Measurements from ENCODE around the gene MYO1D.
"Not testable (repeated sequence)": the region's sequence is repeated elsewhere in the genome, so short reads cannot be mapped to it uniquely, and the experiment has no call there.

Gene MYO1D

DNA sequence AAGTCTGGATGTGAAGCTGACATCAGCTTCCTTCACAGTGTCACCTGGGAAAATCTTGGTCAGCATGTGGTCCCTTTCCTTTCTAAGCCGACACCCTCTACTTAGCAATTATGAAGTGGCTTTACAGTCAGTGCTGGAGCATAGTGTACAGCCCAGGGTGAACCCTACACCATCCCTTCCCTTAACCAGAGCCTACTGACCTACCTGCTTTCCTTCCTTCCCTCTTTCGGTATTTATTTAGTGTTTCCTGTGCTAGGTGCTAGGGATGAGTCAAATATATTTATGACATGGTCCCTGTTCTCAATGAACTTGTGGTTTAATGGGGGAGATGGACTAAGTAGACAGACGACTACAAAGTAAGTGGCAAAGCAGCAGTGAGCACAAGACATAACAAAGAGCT, 312.6 kb downstream of the MYO1D start:
- DNase-seq: no peak

DNA sequence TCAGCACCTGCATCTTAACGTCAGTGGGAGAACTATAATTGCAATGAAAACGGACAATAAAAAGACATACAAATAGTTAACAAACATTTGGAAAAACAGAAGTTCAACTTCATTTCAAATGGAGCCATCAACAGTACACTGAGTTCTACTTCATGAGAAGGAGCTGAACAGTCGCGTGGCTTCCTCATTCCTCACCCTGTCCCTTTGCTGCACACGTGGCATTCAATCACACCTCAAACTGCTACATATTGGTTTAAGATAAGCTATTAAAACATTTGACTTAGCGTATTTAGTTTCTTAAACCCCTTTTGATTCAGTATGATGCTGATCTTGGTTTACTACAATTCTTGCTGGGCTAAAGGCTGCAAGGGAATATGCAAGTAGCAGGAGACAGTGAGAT, 313.3 kb downstream of the MYO1D start:
- no peak for DNase-seq

DNA sequence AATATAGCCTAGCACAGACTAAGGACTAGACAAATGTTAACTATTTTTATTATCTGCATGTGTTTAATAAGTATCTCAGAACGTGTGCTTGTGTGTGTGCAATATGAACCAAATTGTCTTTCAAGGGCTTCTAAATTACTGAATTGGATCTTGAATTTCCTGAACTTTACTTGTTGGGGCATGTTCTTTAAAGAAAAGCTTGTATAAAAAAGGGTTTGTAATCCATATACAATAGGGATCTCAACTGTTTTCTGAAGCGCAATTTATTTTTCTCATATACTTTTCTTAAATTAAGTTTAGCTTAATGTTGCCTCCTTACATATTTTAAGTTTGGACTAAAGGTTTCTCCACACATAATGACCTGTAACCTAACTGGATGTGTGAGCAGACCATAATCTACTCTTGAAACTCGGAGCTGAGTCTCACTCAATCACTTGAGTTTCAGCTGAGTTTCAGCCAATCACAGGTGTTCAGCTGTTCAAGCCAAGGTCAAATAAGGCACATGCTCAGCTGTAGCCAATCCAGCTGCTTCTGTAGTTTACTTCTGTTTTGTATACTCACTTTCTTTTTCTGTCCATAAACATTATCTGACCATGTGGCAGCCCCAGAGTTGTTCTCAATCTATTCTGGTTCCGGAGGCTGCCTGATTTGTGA, 317.8 kb downstream of the MYO1D start:
- no peak for DNase-seq

DNA sequence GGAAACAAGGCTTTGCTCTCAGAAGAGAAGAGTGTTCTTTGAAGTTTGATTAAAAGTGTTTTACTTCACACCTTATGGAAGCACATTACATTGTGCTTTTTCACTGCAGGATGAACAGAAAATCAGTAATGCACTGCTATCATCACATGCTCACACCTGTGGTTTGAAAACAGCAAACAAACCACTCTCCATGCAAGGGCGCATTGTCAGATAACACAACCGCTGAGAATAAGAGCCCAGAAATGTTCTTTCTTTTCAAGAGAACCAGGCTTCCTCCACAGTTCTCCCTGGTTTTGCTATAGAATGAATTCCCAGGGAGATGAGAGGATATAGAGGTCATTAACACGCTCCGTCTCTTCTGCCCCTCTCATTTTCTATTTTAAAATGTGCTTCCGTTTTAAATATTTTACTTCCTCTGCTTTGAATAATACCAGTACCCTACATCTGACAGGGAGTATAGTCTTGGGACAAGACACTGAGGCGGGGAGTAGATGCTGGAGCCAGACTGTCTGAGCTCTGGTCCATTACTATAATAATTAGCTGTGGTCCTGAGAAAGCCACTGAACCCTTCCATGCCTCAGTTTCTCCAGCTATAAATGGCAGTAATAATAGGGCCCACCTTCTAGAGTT, 318.5 kb downstream of the MYO1D start:
- DNase-seq: no peak

DNA sequence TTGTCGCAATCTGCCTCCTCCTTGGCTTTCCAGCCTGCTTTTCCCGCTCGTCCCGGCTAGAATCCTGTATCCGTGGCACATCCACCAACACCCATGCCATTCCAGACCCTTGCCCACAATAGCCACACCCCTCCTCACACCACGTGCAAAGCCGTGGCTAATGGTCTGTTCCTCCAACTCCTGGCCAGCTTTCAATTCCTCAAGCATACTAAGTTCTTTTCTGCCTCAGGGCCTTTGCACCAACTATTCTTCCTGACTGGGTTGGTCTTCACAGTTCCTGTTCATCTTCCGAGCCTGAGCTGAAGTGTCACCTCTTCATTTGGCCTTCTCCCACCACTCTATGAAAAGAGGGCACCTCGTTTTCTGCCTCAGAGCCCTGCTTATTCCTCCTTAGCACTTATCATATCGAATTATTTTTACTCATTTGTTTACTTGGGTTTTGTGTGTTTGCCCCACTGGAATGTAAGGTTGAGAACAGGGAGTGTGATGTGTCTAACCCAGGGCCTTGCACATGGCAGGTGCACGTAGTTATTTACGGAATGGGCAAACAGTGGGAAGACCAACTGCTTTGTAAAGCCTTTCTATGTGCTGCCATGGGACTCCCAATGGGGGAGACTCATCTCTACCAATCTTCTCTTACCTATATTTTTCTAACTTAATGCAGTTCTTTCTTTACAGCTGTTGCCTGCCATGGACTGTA, 321.2 kb downstream of the MYO1D start:
- DNase-seq: no peak

DNA sequence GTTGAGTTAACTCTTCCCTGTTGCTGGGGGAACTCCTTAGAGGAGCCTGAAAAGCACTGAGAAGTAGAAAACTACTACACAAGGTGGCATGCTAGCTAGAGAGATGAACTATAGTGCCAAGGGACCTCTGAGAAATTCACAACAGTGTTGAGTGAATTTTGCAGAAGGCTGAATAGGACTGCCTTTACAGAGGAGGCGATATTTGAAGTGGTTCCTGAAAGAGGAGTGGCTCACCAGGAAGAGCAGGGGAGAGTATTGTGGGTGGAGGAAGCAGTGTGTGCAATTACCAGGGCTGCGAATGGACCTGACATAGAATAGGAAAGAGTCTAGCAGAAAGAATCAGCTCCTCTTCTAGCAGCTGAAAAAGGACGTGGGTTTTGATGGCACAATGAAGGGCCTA, 323.8 kb downstream of the MYO1D start:
- no peak for DNase-seq

DNA sequence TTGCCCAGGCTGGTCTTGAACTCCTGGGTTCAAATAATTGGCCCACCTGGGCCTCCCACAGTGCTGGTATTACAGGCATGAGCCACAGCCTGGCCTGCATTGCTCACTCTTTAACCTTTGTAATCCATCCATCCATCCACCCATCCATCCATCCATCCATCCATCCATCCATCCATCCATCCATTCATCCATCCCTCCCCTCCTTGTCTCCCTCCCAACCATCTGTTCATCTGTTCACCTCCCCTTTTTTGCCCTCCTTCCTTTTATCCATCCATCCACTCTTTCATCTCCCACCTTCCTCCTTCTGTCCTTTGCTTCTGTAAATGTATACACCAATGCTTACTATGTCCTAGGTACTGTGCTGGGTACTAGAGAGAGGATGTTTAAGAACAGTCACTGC, 324.6 kb downstream of the MYO1D start:
- DNase-seq: no peak

DNA sequence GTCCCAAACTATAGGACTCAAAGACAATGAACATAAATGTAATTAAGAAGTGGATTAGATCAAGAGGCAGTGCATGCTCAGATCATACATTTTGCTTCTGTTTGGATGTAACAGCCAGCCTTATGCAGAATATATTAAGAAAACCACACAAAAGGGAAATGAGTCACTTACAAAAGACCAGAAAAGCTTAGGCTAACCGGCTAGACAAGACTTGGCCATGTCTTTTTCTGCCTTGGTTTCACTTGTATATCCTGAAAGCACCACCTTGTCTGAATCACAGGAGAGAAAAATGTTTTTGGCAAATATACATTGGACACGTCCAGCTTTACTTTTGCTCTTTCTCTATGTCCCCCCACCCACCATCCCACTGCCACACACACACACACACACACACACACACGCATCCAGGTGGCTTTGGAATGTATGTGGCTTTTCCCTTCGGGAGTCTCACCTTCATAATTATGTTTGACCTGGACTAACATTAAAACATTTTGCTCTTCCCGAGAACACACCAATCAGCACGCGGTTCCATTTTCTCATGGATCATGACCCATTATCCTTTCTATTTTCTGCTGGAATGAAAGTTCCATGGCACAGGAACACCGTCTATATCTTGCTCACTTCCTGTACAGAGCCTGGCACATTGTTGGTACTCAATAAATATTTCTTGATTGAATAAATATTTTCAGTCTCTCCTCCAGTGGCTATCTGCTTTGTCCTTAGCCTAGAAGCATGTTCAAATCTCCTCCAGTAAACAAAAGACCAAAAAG, 325.6 kb downstream of the MYO1D start:
- DNase-seq: no peak

DNA sequence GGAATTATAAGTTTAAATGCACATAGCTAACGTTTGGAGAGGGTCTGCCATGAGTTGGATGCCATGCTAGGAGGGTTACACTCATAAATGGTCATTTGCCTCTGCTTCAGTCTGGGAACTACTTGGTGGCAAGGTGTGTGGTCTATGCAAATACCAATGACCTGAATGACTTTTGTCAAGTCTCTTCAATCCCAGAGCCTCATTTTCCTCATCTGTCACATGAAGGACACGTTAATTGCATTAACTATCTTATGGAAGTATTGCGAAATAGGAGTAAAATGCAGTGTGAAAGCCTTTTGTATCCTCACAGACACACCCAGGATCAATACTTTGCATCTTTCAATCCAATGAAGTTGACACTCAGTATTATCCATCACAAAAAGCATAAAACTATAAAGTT, 327.4 kb downstream of the MYO1D start:
- DNase-seq: no peak

DNA sequence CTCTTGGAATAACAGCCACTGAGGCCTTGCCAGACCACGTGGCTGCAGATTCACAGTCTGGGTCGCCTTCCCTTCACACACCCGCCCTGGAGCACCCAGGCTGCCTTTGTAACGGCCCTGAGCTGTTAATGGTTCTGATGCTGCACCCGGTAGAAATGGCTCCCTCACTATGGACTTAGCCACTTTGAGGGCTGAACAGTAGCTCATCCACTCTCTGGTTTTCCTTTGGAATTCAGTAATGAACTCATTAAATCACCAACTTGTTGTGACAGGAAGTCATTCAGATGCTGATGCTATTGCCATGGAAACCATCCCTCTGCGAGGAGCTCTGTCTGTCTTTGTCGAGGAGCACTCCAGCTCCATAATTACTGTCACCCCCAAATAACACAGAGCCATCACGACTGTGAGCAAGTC, 330.9 kb downstream of the MYO1D start:
- peak; percentile 67 for DNase-seq

DNA sequence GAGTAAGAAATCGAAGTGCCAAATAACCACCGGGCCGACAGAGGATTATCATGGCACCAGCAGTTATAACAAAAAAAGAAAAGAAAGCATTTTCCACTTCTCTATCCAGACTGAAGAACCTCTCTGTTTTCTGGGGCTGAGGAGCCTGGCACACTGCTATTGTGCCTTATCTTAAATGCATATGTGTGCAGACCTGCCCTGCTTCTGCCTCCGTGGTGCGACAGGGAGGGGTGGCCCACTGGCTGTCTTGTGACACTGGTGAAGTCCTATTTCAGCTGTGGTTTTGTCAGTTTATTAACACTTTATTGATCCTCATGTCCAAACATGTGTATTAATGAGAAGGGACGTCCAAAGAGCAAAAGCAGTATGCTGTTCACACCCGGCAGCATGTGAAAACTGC, 334.7 kb downstream of the MYO1D start:
- no peak for DNase-seq

DNA sequence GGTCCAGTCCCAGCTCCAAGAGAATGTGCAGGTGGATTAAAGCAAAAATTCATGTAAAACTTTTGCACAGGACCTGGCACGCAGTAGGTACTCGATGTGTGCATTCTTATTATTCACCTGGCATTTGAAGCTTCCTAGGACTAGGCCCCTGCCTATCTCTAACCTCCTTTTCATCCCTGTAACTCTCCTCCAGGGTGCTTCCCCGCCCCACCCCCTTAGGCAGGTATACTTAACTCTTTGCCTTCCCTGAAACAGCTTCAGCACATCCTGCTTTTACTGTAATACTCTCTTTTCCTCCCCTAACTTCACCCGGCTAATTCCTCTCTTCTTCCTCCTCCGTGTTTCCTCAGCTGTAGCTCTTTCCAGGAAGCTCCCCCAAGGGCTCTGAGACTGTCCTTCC, 335.3 kb downstream of the MYO1D start:
- no peak for DNase-seq

DNA sequence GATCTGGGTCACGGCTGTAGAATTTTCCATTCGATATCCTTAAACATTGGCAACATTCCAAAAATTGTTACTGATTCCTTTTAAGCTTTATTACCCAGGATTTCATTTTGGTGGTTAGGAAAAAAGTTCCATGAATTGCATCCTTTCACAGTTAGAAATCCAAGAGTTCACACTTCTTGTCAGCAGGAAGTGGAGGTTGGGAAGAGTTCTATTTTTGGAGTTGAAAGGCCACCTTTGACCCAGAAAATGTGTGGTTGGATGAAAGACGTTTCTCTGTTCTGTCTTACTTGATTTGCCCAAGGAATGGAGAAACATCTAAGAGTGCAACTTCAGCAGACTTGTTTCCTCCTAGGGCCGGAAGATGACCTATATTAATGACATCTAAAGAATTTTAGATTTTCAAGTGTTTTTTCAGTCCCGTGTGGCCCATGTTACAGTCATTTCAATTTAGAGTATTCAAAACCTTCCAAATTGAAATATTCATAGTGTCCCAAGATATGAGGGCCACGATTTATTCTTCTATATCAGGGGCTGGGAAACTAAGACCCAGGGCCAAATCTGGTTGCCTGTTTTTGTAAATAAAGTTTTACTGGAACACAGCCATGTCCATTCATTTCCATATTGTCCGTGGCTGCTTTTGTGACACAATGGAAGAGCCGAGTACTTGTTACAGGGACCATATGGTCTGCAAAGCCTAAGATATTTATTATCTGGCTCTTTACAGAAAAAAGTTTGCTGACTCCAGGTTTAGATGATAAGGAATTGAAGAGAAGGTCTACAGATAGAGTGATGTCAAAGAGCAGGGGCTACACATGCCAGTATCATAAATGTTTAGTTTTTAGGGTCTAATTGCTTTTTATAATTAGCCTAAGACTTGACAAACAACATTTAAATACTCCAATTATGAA, 339.9 kb downstream of the MYO1D start:
- no peak for DNase-seq

DNA sequence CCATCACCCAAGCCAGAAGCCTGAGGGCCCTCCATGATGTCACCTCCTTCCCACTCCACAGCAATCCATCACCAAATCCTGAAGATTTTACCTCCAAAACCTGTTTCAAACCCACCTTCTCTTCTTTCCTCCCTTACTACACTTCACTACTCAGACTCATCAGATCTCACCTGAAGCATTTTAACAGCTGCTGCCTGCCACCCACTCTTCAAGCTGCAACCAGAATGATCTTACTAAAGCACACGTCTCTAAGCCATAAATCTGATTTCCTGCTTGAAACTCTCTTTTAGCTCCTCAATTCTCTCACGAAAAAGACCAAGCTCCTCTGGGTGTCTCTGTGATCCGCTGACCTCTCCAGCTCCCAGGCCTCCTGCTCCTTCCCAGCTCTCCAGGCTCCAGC, 343.6 kb downstream of the MYO1D start:
- DNase-seq: no peak

DNA sequence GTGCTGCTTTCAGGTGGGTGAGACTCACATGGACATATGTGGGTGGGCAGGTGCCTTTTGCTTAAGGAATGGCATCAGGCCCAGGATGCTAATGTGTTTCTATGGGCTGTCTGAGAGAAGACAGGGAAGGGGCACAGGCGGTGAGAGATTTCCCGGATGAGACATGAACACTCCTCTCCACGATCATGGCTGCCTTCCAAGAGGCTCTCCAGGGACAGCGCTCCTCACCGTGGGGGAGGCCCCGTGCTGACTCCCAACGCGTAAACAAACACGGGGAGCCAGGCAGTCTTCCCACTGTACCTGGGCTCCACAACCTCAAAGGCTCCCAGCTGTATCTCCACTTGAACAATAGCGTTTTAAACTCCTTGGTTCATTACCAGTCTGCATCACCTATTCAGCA, 347.3 kb downstream of the MYO1D start:
- DNase-seq: no peak

DNA sequence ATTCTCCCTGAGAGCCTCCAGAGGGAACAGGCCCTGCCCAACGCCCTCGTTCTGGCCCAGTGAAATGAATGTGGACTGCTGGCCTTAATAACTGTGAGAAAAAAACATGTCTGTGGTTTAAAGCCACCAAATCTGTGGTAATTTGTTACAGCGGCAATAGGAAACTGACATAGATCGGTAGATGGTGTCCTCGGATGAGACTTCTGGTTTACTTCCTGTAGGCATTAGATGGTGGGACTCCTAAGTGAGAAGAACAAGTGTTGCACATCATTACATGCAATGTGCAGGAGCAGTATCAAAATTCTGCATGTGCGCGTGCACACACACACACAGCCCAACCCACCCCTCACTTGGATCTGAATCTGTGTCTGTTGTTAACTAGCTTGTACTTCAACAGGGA, 348.1 kb downstream of the MYO1D start:
- DNase-seq: no peak

DNA sequence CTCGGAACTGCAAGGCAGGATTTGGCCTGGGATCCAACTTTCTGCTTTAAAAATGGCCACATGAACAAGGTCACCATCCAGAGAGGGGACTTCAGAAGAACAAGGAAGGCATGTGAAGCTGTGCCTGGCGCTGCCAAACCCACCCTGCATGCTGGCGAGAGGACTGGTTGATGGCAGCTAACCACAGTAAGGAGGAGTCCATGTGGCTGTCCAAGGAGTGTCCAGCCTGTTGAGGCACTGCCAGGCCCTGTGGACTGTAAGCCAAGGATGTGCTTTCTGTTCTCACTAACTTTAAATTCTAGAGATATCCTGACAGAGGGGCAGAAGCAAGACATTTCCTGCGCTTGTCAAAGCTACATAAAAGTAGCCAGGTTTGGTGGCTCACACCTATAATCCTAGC, 349.8 kb downstream of the MYO1D start:
- no peak for DNase-seq

DNA sequence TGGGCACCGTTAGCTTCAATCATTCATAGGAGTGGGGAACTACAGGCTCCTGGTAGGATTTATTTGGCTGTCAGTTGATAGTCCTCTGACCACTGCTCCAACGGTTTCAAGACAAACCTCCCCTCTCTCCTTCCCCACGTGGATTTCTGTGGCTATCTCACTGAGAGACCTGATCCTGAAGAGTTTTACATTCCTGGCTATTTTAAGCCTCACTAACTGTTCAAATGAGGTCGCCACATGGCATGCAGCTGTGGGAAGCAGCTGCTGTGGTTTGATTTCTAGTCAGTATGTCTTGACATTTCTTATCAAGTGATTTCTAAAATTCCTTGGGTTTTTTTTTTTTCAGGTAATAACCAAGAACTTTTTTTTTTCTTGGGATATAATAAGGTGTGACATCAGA, 351.8 kb downstream of the MYO1D start:
- DNase-seq: no peak

DNA sequence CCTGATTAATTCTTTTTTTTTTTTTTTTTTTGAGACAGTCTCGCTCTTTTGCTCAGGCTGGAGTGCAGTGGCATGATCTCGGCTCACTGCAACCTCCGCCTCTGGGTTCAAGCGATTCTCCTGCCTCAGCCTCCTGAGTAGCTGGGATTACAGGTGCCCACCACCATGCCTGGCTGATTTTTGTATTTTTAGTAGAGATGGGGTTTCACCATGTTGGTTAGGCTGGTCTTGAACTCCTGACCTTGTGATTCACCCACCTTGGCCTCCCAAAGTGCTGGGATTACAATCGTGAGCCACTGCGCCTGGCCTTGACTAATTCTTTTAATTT, 352.4 kb downstream of the MYO1D start:
- not testable (repeated sequence) for DNase-seq

DNA sequence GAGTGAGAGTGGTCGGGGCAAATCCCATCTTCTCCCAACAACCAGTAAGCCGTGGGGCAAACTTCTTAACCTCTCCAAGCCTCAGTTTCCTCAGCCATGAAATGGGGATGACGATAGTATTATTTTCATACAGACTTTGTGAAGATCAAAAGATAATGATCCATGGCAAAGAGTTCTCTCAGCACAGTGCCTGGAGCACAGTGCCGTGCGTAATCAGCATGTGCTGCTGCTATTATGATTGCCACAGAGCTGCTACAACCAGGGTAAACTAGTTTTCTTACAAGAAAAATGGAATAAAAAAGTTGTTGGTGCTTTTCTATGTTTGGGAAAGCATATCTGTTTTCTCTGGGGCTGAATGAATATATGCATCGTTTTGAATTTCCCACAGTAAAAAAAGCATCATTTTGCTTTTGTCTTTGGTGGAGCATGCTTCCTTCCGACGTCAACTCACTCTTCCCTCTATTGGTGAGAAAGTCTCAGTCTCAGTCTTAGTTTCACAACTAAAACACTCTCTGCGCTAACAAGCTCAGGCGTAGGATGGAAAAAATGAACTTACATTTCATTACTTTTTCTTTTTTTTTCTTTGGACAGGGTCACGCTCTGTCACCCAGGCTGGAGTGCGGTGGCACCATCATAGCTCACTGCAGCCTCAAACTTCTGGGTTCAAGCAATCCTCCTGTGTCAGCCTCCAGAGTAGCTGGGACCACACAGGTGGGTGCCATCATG, 352.9 kb downstream of the MYO1D start:
- no peak for DNase-seq

DNA sequence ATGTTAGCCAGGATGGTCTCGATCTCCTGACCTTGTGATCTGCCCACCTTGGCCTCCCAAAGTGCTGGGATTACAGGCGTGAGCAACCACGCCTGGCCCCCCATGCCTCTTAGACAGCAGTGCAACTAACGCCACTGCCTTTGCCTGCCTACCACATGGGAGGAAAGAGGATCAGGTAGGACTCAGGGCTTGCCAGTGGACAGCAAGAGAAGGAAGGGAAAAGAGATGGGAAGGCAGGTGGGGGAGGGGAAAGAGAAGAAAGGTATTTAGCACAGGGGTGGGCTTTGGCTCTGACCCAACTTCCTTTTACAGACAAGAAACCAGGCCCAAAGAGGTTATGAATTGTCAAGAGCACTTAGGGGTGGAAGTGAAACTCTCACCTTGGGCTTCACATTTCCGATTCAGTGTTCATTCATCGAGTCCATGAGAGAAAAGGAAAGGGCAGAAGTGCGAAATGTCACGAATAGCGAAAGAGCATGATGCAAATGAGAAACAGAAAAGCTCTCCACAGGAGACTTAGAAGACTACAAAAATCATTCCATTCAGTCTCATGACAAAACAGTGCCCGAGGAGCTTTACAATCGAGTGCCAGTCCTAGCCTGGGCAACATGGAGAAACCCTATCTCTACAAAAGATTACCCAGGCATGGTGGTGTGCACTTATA, 353.8 kb downstream of the MYO1D start:
- DNase-seq: no peak

Data from midbrain (tissue), 1 donor.